ENCODE measurements around the gene EGFR. TPM values are rescaled to one million over a fixed set of nuclear protein-coding genes. Genes with fewer than 3 reads are reported as not detected.
"Not testable (repeated sequence)": the region's sequence is repeated elsewhere in the genome, so short reads cannot be mapped to it uniquely, and the experiment has no call there.

Gene EGFR
- total RNA-seq, 1 donor from 2014 or later: 23.4 TPM

DNA sequence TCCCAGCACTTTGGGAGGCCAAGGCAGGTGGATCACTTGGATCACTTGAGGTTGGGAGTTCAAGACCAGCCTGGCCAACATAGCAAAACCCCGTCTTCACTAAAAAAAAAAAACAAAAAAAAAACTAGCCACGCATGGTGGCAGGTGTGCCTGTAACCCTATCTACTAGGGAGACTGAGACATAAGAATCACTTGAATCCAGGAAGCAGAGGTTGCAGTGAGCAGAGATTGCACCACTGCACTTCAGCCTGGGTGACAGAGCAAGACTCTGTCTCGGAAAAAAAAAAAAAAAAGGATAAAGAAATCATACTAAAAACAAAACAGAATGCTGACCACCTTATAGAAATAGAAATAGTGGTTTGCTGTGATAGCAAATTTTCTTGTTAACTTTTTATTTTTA lies 16.6 kb downstream of the EGFR start:
- not testable (repeated sequence) for DNase-seq (ENCODE audit: low spot score)

DNA sequence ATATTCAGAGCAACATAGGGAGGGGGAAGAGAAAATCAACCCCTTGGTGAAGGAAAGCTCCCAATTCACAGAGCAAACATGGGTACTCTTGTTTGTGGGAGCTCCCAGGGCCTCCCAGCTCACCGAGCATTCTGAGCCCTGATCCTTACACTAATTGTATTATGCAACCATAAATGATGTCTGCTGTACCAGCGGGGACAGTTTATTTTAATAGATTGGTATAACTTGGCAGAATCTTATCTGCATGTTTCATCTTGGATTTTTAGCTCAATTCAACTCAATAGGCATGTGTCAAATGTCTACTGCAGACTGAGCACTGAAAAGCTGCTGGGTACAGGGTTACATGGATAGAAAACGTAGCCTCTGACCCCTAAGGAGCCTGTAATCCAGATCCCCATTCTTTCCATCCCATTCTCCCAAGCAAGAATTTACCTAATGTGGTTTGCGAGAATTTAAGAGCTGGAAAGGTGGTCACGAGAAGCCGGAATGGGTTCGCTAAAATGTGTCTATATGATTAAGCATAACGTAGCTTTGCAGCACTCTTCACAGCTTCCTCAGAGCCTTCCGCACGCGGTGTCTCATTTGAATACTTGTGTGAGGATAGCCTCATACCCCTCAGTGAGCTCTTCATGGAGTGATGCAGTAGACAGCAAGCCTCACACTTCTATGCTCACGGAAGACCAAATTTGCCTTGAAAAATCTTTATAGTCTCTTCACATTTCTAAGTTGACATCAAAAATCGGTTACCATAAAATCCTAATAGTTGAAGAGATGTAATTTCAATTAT lies 18.3 kb downstream of the EGFR start:
- DNase-seq (ENCODE audit: low spot score): no peak

GRCh38 chr7:55043691-55044370 lies 25.0 kb downstream of the EGFR start:
- DNase-seq (ENCODE audit: low spot score): peak; percentile 71

- no peak for DNase-seq (ENCODE audit: low spot score)
Measured at GRCh38 chr7:55044371-55044717, 25.5 kb downstream of the EGFR start.

DNA sequence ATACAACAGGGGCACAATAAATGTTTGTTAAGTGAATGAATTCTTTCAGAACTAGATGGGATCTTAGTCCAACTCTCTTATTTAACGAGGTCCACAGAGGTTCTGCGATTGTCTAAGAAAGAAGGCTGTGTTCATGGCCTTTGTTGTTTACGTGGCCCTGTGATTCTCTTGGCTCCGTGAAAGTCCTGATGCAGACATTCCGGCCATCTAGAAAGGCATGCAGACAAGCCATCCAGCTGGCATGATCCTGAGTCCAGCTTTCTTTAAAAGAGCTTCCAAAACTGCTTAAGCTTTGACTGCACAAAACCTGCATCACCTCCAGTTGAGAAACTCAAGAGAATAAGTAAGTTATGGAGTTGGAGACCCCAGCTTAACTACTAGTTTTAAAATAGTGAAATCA lies 26.0 kb downstream of the EGFR start:
- no peak for DNase-seq (ENCODE audit: low spot score)

GRCh38 chr7:55046582-55047342 lies 27.9 kb downstream of the EGFR start:
- DNase-seq (ENCODE audit: low spot score): no peak

DNA sequence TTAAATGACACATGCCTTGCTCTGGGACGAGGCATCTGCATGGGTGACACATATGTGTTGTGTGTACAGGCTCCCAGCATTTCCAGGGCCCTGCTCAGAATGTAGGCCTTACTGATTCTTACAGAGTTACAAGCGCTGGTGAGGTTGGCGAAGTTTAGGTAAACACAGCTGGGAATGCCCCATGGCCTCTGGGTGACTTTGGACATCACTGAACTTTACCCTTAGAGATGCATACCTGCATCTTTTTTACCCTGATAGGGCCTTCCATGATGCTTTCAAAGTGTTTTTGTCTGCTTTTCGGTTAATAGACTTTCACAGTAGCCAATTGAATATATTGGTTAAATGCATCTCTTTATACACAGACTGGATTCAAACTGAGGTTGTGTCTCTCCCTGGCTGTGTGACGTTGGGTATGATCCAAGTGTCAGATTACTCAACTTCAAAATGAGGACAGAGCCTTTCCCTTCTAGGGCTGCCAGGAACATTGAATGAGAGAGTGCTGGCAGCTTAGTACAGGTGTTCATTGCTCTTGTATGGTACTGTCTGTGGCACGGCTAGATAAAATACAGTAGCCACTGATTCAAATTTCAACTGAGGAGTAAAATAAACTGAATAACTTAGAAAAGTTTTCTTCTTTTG lies 29.5 kb downstream of the EGFR start:
- DNase-seq (ENCODE audit: low spot score): no peak

GRCh38 chr7:55050281-55050680 lies 31.5 kb downstream of the EGFR start:
- DNase-seq (ENCODE audit: low spot score): no peak

GRCh38 chr7:55052081-55052480 lies 33.3 kb downstream of the EGFR start:
- no peak for DNase-seq (ENCODE audit: low spot score)

- no peak for DNase-seq (ENCODE audit: low spot score)
Measured at GRCh38 chr7:55052741-55053427, 34.1 kb downstream of the EGFR start.

DNA sequence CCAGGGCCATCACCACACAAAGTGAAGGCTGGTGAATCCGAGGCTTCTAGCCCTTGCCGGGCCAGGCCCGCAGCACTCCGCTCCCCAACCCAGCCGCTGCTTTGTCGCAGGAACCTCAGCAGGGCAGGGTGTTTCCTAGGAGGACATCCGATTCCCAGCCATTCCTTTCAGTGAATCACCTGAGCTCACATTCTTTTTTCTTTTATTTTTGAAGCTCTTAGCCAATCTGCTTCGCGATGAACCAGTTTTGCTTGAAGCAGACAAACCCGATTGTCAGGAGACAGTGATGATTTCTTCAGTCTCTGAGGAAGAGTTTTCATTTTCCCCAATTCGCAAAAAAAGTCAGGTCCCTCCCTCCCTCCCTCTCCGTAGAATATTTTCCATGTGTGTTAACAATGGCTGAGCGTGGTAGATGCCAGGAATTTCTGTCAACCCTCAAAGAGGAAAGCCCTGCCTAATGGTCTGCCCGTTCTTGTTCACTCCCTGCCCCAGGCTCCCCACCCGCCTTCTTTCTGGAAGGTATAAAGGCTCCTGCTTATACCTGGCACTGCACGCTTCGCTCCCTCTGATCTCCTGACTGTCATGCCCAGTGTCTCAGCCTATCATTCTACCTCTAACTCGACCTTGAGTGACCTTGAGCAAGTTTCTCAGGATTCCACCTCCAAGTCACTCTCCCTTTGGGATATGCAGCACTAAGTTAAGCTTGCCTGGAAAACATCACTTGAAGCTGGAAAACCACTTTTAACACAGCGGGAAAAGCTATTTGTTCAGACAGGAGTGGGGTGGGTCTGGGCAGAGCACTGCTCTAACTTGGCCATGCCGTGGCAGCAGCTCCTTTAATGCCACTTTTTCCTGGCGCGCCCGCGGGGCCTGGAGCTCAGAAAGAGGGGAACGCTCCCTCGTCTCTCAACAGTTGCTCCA lies 35.1 kb downstream of the EGFR start:
- DNase-seq (ENCODE audit: low spot score): peak; percentile 57

GRCh38 chr7:55054758-55055157 lies 35.9 kb downstream of the EGFR start:
- no peak for DNase-seq (ENCODE audit: low spot score)

- no peak for DNase-seq (ENCODE audit: low spot score)
Measured at GRCh38 chr7:55055479-55055878, 36.7 kb downstream of the EGFR start.

GRCh38 chr7:55056068-55056467 lies 37.3 kb downstream of the EGFR start:
- no peak for DNase-seq (ENCODE audit: low spot score)

- DNase-seq (ENCODE audit: low spot score): no peak
Measured at GRCh38 chr7:55056577-55057480, 38.0 kb downstream of the EGFR start.

DNA sequence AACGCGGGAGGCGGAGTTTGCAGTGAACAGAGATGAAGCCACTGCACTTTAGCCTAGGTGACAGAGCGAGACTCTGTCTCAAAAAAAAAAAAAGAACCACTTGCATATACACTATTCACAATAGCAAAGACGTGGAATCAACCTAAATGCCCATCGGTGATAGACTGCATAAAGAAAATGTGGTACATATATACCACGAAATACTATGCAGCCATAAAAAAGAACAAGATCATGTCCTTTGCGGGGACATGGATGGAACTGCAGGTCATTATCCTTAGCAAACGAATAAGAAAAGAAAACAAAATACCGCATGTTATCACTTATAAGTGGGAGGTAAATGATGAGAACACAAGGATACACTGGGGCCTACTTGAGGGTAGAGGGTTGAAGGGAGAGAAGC lies 39.5 kb downstream of the EGFR start:
- DNase-seq (ENCODE audit: low spot score): no peak

DNA sequence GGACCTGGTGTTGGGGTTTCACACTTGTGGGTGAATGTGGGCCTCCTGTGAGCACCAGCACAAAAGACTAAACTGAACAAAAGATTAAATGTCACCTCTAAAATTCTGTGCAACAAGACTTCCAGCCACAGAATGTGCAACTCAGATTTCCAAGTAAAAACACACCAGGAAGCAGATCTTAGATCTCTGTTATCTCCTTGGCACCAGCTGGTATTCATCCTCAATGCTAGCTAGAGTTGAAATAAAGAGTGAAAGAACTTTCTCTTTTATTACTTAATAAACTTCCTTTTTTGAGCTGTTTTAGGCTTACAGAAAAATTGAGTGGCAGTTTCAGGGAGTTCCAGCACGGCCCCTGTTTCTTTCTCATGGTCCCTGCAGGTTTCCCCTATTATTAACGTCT lies 40.2 kb downstream of the EGFR start:
- DNase-seq (ENCODE audit: low spot score): peak; percentile 65

DNA sequence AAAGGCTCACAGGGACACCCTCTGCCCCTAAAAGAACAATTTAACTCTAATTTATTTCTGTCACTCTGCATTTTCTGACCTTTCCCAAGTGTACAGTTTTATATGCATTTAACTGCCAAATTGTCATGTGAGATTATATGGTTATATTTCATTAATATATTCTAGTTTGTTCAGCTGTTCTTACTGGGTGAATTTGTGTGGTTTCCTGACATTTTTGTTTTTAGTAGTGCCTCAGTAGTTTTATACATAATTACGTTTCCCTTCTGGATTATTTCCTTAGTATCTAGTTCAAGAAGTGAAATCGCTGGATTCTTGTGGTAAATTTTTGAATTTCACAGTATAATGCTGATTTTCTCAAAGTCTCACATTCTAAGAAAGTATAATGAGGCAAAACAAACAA lies 41.3 kb downstream of the EGFR start:
- no peak for DNase-seq (ENCODE audit: low spot score)

DNA sequence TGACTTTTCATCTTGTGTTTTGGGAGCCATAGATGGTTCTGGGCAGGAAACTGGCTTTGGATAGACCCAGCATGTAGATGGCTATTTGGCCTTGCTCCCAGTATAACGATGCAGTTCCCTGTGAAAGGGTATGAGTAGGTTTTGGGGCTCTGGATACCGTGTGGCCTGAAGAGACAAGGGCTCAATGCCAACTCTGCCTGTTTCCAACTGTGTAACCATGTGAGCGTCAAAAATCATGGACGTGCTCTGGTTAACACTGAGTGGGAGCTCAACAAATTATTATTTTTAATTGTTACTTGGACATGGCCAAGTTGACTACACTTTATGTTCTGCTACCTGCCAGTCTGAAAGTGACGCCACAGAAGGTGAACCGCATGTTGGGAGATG lies 41.8 kb downstream of the EGFR start:
- no peak for DNase-seq (ENCODE audit: low spot score)
